LNCaP clone FGC (cell line): ENCODE data around the gene HDAC4.

ENCODE experiments used
- DNase-seq: peaks from one replicate; pipeline ENCODE4 v3.0.0-alpha.2; 2011; ENCODE audit warnings: low read depth
- H3K4me3 ChIP-seq: 2 replicates; pipeline ENCODE4 v1.5.1; 2011; ENCODE audit warnings: mild to moderate bottlenecking, low read depth, low read length, control low read depth
- TF ChIP-seq, protein P1 (sequence below): IDR thresholded peaks from 2 replicates; pipeline ENCODE4 v1.5.1; 2012; ENCODE audit warnings: mild to moderate bottlenecking; ENCODE audit not compliant: control insufficient read depth, insufficient read depth; ENCODE audit errors: extremely low read depth

HDAC4 gene

DNA sequence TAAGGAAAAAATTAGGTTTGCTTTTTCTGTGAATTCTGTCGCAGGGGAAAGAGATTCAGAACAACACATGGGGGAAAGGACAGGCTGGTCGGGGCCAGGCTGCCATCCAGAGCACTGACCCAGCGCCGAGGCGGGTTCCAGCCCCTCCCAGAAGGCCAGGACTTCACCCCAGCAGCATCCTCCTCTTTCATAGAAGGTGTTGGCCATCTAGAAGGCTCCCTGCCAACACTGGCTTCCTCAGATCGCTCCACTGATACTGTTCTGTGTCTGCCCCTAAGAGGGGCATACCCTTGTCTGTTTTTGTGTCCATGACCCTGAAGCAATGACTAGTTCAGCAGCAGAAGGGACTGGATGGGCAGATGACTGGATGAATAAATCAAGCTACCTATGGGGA, 144.5 kb downstream of the HDAC4 start:
- no peak for DNase-seq

DNA sequence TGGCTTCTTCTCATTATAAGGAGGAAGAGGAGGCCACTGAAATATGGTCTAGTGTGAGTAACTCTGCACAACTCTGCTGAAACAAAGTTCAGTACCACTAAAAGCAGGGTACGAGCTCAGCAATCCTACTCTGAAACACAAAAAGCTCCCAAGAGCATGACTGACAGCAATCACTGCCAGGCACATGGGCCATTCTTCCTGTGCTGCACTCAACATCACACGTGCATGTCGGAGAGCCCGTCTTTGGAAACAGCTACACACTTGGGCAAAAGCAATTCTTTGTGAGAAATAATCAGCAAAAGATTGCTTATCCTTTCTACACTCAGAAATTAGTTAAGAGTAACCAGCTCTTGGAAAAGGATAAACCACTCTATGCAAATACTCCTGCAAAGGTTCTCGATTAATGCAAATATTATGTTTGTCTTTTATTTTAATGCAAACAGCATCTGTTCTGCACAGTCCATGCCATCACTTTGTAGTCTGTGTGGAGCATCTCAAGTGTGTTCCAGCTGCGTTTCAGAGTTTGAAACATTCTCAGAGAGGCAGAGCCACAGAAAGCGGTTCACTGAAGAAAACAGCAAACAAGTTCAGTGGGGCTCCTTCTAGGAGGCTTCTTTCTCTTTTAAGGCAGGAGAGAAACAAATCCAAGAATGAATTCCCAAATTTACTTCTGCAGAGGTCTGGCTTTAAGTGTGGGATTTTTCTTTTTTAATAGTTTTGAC, 145.0 kb downstream of the HDAC4 start:
- no peak for DNase-seq
- H3K4me3 ChIP-seq = no peak overlapping the region
- TF ChIP-seq, protein P1, sequence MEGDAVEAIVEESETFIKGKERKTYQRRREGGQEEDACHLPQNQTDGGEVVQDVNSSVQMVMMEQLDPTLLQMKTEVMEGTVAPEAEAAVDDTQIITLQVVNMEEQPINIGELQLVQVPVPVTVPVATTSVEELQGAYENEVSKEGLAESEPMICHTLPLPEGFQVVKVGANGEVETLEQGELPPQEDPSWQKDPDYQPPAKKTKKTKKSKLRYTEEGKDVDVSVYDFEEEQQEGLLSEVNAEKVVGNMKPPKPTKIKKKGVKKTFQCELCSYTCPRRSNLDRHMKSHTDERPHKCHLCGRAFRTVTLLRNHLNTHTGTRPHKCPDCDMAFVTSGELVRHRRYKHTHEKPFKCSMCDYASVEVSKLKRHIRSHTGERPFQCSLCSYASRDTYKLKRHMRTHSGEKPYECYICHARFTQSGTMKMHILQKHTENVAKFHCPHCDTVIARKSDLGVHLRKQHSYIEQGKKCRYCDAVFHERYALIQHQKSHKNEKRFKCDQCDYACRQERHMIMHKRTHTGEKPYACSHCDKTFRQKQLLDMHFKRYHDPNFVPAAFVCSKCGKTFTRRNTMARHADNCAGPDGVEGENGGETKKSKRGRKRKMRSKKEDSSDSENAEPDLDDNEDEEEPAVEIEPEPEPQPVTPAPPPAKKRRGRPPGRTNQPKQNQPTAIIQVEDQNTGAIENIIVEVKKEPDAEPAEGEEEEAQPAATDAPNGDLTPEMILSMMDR = no peak

More for the DNA sequence above, 144.5 kb downstream of the HDAC4 start:
- no peak overlapping the region for H3K4me3 ChIP-seq
- TF ChIP-seq, protein P1 = no peak

DNA sequence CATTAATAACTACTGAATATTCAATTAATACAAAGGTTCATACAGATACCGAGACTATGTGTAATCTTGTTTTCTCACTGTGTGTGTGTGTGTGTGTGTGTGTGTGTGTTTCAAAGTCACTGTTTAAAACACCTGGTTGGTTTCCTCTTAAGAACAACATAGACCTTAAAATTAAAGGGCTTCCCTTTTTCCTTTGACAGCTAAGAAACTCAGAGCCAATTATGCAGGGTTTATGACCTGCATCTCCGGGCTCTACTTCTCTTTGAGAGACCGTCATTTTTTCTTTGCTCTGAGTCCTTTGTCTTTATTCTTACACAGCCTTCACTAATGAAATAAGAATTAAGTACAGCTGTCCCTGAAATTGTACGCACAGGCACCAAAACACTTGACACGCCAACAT, 145.6 kb downstream of the HDAC4 start:
- no peak overlapping the region for H3K4me3 ChIP-seq
- TF ChIP-seq, protein P1 = no peak
- DNase-seq = no peak

DNA sequence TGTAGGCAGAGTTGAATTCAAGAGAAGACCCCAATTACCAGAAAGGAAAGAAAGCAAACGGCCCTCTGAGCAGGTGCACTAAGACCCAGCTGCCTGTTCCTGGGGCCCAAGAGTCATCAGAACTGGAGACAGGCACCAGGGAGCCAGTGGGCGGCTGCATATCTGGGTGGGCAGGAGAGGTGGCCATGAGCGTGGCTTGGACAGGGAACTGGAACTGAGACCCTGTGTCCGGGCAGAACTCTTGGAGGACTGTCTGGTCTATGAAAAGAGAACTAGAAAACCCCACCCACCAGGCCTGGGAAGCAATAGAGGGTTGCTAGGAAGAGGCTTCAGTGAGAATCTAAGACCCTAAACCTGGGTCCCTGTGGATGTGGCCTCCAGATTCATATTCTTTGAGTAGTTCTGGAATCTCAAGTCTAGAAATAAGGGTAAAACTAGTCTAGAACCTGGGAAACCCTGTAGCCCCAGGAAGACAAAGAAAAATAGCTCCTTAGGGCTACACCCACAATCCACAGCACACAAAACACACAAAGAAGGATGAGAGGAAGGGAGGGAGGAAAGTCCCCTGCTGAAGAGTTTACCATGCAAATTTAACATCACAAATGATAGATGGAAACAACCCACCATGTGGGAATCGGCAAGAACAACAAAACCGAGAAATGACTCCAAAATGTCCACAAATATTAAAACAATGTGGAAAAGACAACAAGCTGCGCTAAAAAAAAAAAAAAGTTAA, 147.0 kb downstream of the HDAC4 start:
- TF ChIP-seq, protein P1 = no peak

DNA sequence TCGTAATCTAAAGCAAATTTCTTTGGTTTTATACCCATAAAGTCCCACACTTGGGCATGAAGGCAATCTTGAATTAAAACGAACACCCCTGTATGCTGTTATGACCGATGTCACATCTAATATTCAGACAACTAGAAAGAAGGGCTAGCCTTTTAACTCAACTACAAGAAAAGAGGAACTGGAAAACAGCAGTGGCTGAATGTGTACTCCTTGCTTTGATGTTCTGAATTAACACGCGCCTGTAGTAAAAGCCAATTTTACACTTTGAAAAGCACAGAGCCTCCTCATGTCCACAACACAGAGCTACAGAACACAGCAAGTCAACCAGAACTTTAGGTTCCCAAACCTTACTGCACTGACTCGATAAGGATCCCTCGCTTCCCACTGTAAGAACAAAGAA, 147.6 kb downstream of the HDAC4 start:
- no peak for DNase-seq
- no peak overlapping the region for H3K4me3 ChIP-seq
- TF ChIP-seq, protein P1 = no peak

More for the DNA sequence above, 147.0 kb downstream of the HDAC4 start:
- no peak overlapping the region for H3K4me3 ChIP-seq
- no peak for DNase-seq

DNA sequence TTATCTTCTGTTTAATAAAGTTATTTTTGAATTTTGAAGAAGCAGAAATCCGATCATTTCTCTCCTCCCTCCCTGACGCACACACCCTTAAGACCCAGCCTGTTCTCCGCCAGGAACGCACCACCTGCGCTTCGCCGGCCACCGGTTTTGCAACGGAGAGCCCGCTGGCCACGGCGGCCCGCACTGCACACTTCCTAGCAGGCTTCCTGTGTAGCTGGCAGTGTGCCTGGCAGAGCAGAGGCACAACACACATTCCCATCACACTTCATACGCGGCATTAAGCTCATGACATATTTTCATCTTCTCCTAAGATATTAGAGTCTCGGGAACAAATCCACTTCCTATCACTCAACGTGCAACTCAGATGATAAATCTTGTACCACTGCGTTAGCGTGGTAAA, 148.0 kb downstream of the HDAC4 start:
- no peak for DNase-seq
- no peak overlapping the region for H3K4me3 ChIP-seq
- TF ChIP-seq, protein P1 = no peak

DNA sequence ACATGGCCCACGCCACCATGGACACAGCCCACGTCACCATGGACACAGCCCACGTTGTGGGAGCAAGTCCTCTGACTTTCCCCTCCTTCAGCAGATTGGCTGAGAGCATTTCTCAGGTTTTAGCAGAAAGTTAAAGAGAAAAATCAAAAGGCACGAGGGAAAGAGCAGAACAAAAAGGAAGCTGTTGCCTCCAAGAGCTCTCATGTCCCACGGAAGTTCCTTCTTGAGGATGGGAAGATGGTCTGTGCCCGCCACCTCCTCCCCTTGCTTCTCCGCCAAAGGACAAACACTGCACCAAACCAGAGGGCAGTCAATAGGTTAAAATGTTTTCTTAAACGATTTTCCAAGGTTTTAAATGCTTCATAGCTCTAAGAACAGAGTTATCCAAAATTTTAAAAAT, 148.4 kb downstream of the HDAC4 start:
- DNase-seq = no peak
- H3K4me3 ChIP-seq = no peak overlapping the region
- TF ChIP-seq, protein P1 = no peak
